GM23248 (cell line): ENCODE results near the gene TREX2. TPM values are rescaled to one million over a fixed set of nuclear protein-coding genes. Genes with fewer than 3 reads are reported as not detected.

Source experiments
- DNase-seq: peaks from one replicate; pipeline ENCODE4 v3.0.0-alpha.2; 2015
- H2AFZ ChIP-seq: fragments of 200-600 bp; sonication (generic); 2 replicates; pipeline ENCODE4 v1.6.1; 2016; ENCODE audit warnings: antibody characterized with exemption
- H3F3A ChIP-seq: fragments of 200-600 bp; sonication (generic); 2 replicates; pipeline ENCODE4 v1.6.1; 2016; ENCODE audit warnings: mild to moderate bottlenecking, antibody characterized with exemption, mixed run types; ENCODE audit not compliant: insufficient read depth
- H3K27ac ChIP-seq: fragments of 200-600 bp; sonication (generic); 2 replicates; pipeline ENCODE4 v1.5.1; 2016; ENCODE audit warnings: mild to moderate bottlenecking
- H3K27me3 ChIP-seq: fragments of 200-600 bp; sonication (generic); replicated peaks from 2 replicates; pipeline ENCODE4 v1.6.1; 2016; ENCODE audit warnings: mild to moderate bottlenecking; ENCODE audit not compliant: insufficient read depth
- H3K36me3 ChIP-seq: fragments of 200-600 bp; sonication (generic); 2 replicates; pipeline ENCODE4 v1.6.1; 2016; ENCODE audit warnings: low read depth, mild to moderate bottlenecking
- H3K4me1 ChIP-seq: fragments of 200-600 bp; sonication (generic); 2 replicates; pipeline ENCODE4 v1.6.1; 2016; ENCODE audit warnings: mild to moderate bottlenecking; ENCODE audit not compliant: insufficient read depth
- H3K4me2 ChIP-seq: fragments of 200-600 bp; sonication (generic); one replicate; pipeline ENCODE4 v1.6.1; 2016; ENCODE audit warnings: mild to moderate bottlenecking; ENCODE audit not compliant: unreplicated experiment
- H3K4me3 ChIP-seq: fragments of 200-600 bp; sonication (generic); 2 replicates; pipeline ENCODE4 v1.5.1; 2016; ENCODE audit warnings: mild to moderate bottlenecking
- H3K79me2 ChIP-seq: fragments of 200-600 bp; sonication (generic); 2 replicates; pipeline ENCODE4 v1.6.1; 2016; ENCODE audit warnings: mild to moderate bottlenecking; ENCODE audit not compliant: insufficient read depth
- H3K9ac ChIP-seq: fragments of 200-600 bp; sonication (generic); 2 replicates; pipeline ENCODE4 v1.6.1; 2016; ENCODE audit warnings: mild to moderate bottlenecking
- H3K9me2 ChIP-seq: fragments of 200-600 bp; sonication (generic); 2 replicates; pipeline ENCODE4 v1.6.1; 2016; ENCODE audit warnings: mixed run types, mild to moderate bottlenecking, moderate library complexity; ENCODE audit not compliant: insufficient read depth
- H3K9me3 ChIP-seq: fragments of 200-600 bp; sonication (generic); one replicate; pipeline ENCODE4 v1.6.1; 2017; ENCODE audit warnings: low read depth
- H4K20me1 ChIP-seq: fragments of 200-600 bp; sonication (generic); 2 replicates; pipeline ENCODE4 v1.6.0; 2016; ENCODE audit not compliant: insufficient read depth
- EZH2 ChIP-seq: fragments of 200-600 bp; sonication (generic); IDR thresholded peaks from 2 replicates; pipeline ENCODE4 v1.6.1; 2018; ENCODE audit warnings: antibody characterized with exemption, mild to moderate bottlenecking; ENCODE audit not compliant: insufficient read depth, poor library complexity, severe bottlenecking
- EZH2phosphoT487 ChIP-seq: fragments of 200-600 bp; sonication (generic); IDR thresholded peaks from 2 replicates; pipeline ENCODE4 v1.6.1; 2018; ENCODE audit warnings: antibody characterized with exemption, moderate library complexity, mild to moderate bottlenecking, low read depth; ENCODE audit not compliant: insufficient read depth
- WGBS, 2 experiments: methylation state at CpG; one replicate each; pipeline ENCODE4 v1.1.6; 2015 to 2017; ENCODE audit warnings: low lambda C conversion rate in 2 of 2, low coverage in 1 of 2; ENCODE audit errors: missing lambda C conversion rate in 2 of 2; 5-methylcytosine and 5-hydroxymethylcytosine counted together
- in situ Hi-C: fragments of 300-500 bp; cut with MboI; formaldehyde crosslinking; loops from 2 replicates; pipeline ENCODE4 v1.15.0; 2020
- polyA plus RNA-seq: library from polyadenylated mRNA; unstranded; fragments of >200 nt; fragmentation: Nextera tagmentation; extraction: Ambion mirVana; gene quantifications from 2 replicates; pipeline ENCODE4 v1.2.1, GENCODE V29; 2016
- total RNA-seq: library from RNA; depleted of rRNA; stranded (reverse); fragments of >200 nt; shearing (Covaris generic); gene quantifications from 2 replicates; pipeline ENCODE4 v1.2.3, GENCODE V29; 2014

Gene TREX2
- total and polyA plus RNA-seq, 2 experiments from 2014 or later = 0.24 to 0.76 TPM

DNA sequence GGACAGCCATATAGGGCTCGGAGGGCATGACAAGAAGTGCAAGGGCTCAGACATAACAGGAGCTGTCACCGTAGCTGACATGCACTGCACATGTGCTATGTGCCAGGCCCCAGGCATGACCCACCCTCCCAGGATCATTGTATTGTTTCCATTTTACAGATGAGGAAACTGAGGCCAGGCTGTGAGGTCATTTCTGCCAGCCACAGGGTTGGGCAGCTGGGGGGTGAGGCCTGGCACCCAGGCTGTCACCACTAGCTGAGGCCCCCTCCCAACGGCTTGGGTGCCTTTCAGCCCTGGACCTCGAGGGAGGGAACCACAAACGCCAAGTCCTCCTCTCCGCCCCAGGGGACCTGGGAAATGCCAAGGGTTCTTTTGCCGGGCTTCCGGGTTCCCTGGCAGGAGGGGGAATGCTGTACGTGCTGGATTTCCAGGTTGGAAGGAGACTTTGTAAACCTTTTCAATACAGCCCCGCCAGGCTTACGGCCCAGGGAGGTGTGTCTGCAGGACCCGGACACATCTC is 12.6 kb downstream of the TREX2 start:
- H3K79me2 ChIP-seq = no peaks in the 10 kb centered on the region
- H2AFZ ChIP-seq = no peak overlapping the region
- no peak overlapping the region for H3K4me3 ChIP-seq
- H3K4me1 ChIP-seq = no peaks in the 10 kb centered on the region
- H3K4me2 ChIP-seq = no peak overlapping the region
- no peaks in the 10 kb centered on the region for H3K9me2 ChIP-seq
- DNase-seq = no peak
- H3K27me3 ChIP-seq = no peaks in the 10 kb centered on the region
- no peak overlapping the region for H3K27ac ChIP-seq
- no peaks in the 10 kb centered on the region for H3F3A ChIP-seq
- no peak overlapping the region for H3K9ac ChIP-seq
- no peaks in the 10 kb centered on the region for H3K36me3 ChIP-seq
- H4K20me1 ChIP-seq = no peaks in the 10 kb centered on the region
- in situ Hi-C loops = loop anchor here (25.0 kb wide), 1 partner anchor 396 kb away; no protein-coding TSS in a partner anchor
- TF ChIP-seq EZH2phosphoT487 (no peak), EZH2 (no peak)
- H3K9me3 ChIP-seq = no peaks in the 10 kb centered on the region
- 45 to 53% methylated on average over 10 to 11 of the region's 12 CpGs for WGBS, 2 experiments

GRCh38 chrX:153430796-153431195 is 15.1 kb downstream of the TREX2 start:
- H3K9ac ChIP-seq = no peak overlapping the region

GRCh38 chrX:153426204-153426603 is 19.7 kb downstream of the TREX2 start:
- Histone ChIP-seq H3K79me2 (no peaks in the 10 kb centered on the region), H3K9me3 (no peaks in the 10 kb centered on the region), H3K27ac (no peak overlapping the region), H3K36me3 (no peaks in the 10 kb centered on the region), H3K4me2 (no peak overlapping the region), H3K4me1 (no peaks in the 10 kb centered on the region), H3K27me3 (no peaks in the 10 kb centered on the region), H3K4me3 (no peak overlapping the region), H4K20me1 (no peaks in the 10 kb centered on the region), H2AFZ (no peak overlapping the region), H3K9me2 (no peaks in the 10 kb centered on the region), H3K9ac (no peak overlapping the region), H3F3A (no peaks in the 10 kb centered on the region)
- no peak for DNase-seq
- in situ Hi-C loops = loop anchor here (25.0 kb wide), 1 partner anchor 389 kb away; no protein-coding TSS in a partner anchor
- WGBS, 2 experiments = 66 to 71% methylated on average over 3 of the region's 3 CpGs
- TF ChIP-seq EZH2 = no peak
- no peak for TF ChIP-seq EZH2phosphoT487

More at GRCh38 chrX:153430796-153431195, 15.1 kb downstream of the TREX2 start:
- TF ChIP-seq EZH2phosphoT487 (no peak), EZH2 (no peak)
- Histone ChIP-seq H3K27ac (no peak overlapping the region), H4K20me1 (no peaks in the 10 kb centered on the region), H3F3A (no peaks in the 10 kb centered on the region), H2AFZ (no peak overlapping the region), H3K4me1 (no peaks in the 10 kb centered on the region), H3K4me2 (no peak overlapping the region), H3K27me3 (no peaks in the 10 kb centered on the region), H3K9me3 (no peaks in the 10 kb centered on the region), H3K36me3 (no peaks in the 10 kb centered on the region), H3K4me3 (no peak overlapping the region), H3K9me2 (no peaks in the 10 kb centered on the region), H3K79me2 (no peaks in the 10 kb centered on the region)
- no peak for DNase-seq
- 68 to 71% methylated on average over 6 of the region's 6 CpGs for WGBS, 2 experiments
- in situ Hi-C loops = loop anchor here (25.0 kb wide), 1 partner anchor 393 kb away; no protein-coding TSS in a partner anchor

DNA sequence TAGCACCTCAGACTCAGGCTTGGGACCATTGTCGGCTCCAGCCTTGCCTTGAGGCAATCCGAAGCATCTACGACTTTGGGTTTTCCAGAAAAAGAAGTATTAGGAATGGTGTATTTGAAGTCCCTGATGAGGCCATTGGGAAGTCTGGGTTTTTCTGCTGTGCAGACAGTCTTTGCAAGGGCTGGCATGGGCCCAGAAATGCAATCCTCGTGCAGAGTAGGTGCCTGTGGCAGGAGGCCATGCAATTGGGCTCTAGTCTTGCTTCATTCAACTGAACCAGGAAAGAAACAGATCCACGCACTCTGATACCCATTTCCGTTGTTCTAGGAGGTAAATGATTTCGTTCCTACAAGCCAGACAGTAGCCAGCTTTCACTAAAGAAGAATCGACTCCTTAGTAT is 22.2 kb downstream of the TREX2 start:
- 55 to 59% methylated on average over 8 of the region's 8 CpGs for WGBS, 2 experiments
- TF ChIP-seq EZH2 (no peak), EZH2phosphoT487 (no peak)
- Histone ChIP-seq H4K20me1 (no peaks in the 10 kb centered on the region), H3K4me2 (no peak overlapping the region), H3K36me3 (no peaks in the 10 kb centered on the region), H3K4me3 (no peak overlapping the region), H3K9ac (no peak overlapping the region), H3K4me1 (no peaks in the 10 kb centered on the region), H3K27me3 (no peaks in the 10 kb centered on the region), H3K79me2 (no peaks in the 10 kb centered on the region), H2AFZ (no peak overlapping the region), H3K9me3 (no peaks in the 10 kb centered on the region), H3K9me2 (no peaks in the 10 kb centered on the region), H3K27ac (no peak overlapping the region), H3F3A (no peaks in the 10 kb centered on the region)
- in situ Hi-C loops = no loop called here
- DNase-seq = no peak

GRCh38 chrX:153421856-153422255 is 24.0 kb downstream of the TREX2 start:
- Histone ChIP-seq H3K9me2 (no peaks in the 10 kb centered on the region), H3K36me3 (no peaks in the 10 kb centered on the region), H3K9ac (no peak overlapping the region), H3F3A (no peaks in the 10 kb centered on the region), H3K79me2 (no peaks in the 10 kb centered on the region), H3K27me3 (no peaks in the 10 kb centered on the region), H3K9me3 (no peaks in the 10 kb centered on the region), H3K4me1 (no peaks in the 10 kb centered on the region), H3K4me2 (no peak overlapping the region), H3K4me3 (no peak overlapping the region), H2AFZ (no peak overlapping the region), H4K20me1 (no peaks in the 10 kb centered on the region), H3K27ac (no peak overlapping the region)
- WGBS, 2 experiments = 85 to 89% methylated on average over 5 to 18 of the region's 18 CpGs
- TF ChIP-seq EZH2phosphoT487 = no peak
- DNase-seq = no peak
- in situ Hi-C loops = no loop called here
